Measurements from ENCODE around the gene GALNT9. TPM values are rescaled to one million over a fixed set of nuclear protein-coding genes. Genes with fewer than 3 reads are reported as not detected.

Gene GALNT9
- total RNA-seq, 2 experiments from 2014 or later: not detected

DNA sequence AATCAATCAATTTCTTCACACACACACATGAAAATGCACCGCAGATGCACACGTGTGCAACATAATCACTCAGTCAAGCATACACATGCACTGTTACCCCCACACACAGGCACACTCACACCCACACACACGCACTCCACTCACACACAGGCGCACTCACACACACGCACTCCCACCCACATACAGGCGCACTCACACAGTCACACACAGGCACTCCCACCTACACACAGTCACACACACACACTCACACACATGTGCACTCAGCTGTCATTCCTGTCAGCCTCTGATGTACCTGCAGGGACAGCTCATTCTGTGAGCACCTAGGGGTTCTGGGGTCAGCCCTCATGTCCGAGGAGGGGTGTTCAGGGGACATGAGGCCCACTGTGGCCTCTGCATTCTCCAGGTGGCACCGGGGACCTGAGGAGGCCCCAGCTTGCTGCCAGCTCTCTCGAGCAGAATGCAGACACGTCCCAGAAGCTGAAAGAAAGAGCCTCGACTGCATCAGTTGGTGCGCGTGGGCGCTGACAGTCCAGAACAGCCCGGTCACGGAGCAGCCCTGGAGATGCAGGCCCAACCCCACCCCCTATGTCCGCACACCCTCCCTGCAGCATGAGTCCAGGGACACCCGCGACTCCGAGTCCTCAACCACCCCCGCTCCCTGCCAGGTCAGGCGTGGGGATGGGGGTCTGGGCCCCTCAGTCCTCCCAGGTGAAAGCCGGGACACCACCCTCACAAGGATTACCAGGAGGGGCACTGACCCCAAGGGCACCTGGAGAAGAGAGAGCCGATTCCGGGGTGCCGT is 115.8 kb downstream of the GALNT9 start:
- DNase-seq (no peak), ATAC-seq (no peak)
- CTCF ChIA-PET: no interaction called here
- Mint-ChIP-seq H3K27ac (no peak overlapping the region), H3K36me3 (peaks cover 3% of the 10 kb centered on the region), H3K4me1 (peaks cover 3% of the 10 kb centered on the region), H3K27me3 (no peaks in the 10 kb centered on the region), H3K9me3 (ENCODE audit: low read depth) (peaks cover 3% of the 10 kb centered on the region), H3K4me3 (no peak overlapping the region)

DNA sequence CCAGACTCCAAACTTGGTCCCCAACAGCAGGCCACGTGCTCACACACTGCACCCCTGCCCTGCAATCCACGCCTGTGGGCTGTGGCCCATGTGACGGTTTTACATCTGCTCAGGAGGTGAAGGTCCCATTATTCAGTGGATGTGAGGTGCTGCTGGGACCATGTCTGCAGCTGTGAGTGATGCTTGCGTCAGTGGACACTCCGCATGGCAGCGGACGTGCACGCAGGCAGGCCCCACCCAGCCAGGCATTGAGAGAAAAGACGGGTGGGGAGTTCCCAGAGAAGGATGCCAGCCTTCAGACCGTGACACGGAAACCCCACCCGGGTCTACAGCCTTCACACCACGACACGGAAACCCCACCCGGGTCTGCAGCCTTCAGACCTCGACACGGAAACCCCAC is 117.6 kb downstream of the GALNT9 start:
- DNase-seq (no peak), ATAC-seq (no peak)
- Mint-ChIP-seq H3K36me3 (peaks cover 3% of the 10 kb centered on the region), H3K4me3 (no peak overlapping the region), H3K27me3 (peaks cover 3% of the 10 kb centered on the region), H3K27ac (no peak overlapping the region), H3K4me1 (peaks cover 3% of the 10 kb centered on the region), H3K9me3 (ENCODE audit: low read depth) (peaks cover 3% of the 10 kb centered on the region)
- CTCF ChIA-PET: no interaction called here

DNA sequence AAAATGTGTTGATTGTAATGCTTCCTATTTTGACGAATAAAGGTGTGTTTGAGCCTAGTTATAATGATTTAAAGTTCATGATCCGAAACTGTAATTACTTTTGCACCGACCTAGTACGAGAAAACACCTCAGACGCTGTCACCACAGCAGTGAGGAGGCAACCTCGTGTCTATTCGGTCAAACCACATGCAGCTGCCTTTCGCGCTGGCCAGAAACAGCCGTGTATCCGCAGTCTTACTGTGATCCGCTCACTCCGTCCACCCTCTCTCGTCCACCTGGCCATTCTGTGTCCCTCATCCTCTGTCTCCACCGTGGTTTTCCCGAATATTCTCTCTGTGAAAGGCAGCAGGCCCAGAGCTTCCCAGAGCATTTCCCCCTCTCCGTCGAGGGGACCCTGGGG is 118.1 kb downstream of the GALNT9 start:
- Mint-ChIP-seq H3K27me3 (peaks cover 5% of the 10 kb centered on the region), H3K9me3 (ENCODE audit: low read depth) (peaks cover 3% of the 10 kb centered on the region), H3K4me3 (no peak overlapping the region), H3K36me3 (peaks cover 3% of the 10 kb centered on the region), H3K27ac (no peak overlapping the region), H3K4me1 (peaks cover 3% of the 10 kb centered on the region)
- ATAC-seq (no peak), DNase-seq (no peak)
- CTCF ChIA-PET: interaction anchor here (2.1 kb wide), 1 partner anchor 58 kb away, joined by 8 read pairs; no protein-coding TSS in a partner anchor

DNA sequence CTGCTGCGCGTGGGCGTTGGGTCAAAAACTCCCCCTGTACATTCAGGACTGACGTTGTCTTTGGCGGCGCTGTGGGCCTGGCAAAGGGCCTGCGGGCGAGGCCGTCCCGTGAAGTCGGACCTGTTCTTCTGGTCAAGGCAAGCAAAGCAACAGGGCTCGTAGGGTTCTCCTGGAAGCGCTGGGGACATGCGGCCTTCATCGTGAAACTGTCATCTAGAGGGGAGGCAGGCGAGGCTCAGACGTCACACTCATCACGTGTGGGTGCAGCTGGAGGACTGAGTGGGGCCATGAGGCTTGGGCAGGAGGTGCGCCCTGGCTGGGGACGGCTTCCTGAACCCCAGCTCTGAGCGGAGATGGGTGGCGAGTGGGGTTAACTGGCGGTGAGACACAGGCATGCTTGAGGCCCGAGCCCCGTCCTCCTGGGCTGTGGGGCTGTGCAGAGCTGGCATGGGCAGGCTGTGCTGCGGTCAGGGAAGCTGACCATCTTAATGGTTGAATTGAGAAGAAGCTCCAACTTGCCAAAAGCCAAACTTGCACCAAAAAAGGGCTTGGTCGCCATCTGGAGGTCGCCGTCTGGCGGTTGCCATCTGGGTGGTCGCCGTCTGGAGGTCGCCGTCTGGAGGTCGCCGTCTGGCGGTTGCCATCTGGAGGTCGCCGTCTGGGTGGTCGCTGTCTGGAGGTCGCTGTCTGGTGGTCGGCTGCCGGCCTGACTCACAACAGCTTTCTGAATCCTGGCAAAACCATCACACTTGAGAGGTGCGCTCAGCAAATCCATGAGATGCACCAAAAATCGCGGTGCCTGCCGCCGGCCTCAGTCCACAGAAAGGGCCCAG is 119.0 kb downstream of the GALNT9 start:
- Mint-ChIP-seq H3K9me3 (ENCODE audit: low read depth) (peaks cover 3% of the 10 kb centered on the region), H3K27ac (no peak overlapping the region), H3K4me3 (no peak overlapping the region), H3K27me3 (peaks cover 14% of the 10 kb centered on the region), H3K36me3 (peaks cover 3% of the 10 kb centered on the region), H3K4me1 (peaks cover 3% of the 10 kb centered on the region)
- CTCF ChIA-PET: interaction anchor here (2.1 kb wide), 1 partner anchor 57 kb away, joined by 8 read pairs; no protein-coding TSS in a partner anchor
- DNase-seq (no peak), ATAC-seq (no peak)

DNA sequence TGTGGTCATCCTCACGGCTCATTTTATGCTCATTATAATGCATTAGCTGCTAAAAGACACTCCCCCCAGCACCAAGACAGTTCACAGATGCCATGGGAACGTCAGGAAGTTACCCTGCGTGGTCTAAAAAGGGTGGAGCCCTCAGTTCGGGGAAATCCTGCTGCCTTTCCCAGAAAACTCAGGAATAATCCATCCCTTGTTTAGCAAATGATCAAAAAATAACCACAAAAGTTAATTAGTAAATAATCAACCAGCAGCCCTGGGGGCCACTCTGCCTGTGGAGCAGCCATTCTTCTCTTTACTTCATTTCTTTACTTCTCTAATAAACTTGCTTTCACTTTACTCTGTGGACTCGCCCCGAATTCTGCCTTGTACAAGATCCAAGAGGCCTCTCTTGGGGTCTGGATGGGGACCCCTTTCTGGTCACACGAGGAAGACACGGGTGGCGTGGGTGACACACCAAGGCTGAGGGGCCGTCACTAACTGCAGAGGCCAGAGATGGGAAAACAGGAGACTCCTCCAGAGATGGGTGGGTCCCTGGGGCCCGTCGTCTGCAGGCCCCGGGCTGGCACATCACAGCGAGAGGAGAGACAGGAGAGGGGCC is 119.7 kb downstream of the GALNT9 start:
- Mint-ChIP-seq H3K27ac (no peak overlapping the region), H3K9me3 (ENCODE audit: low read depth) (peaks cover 3% of the 10 kb centered on the region), H3K4me1 (peaks cover 3% of the 10 kb centered on the region), H3K27me3 (peaks cover 21% of the 10 kb centered on the region), H3K36me3 (peaks cover 3% of the 10 kb centered on the region), H3K4me3 (no peak overlapping the region)
- no peak for DNase-seq
- CTCF ChIA-PET: interaction anchor here (2.1 kb wide), 1 partner anchor 56 kb away, joined by 8 read pairs; no protein-coding TSS in a partner anchor
- ATAC-seq: no peak

DNA sequence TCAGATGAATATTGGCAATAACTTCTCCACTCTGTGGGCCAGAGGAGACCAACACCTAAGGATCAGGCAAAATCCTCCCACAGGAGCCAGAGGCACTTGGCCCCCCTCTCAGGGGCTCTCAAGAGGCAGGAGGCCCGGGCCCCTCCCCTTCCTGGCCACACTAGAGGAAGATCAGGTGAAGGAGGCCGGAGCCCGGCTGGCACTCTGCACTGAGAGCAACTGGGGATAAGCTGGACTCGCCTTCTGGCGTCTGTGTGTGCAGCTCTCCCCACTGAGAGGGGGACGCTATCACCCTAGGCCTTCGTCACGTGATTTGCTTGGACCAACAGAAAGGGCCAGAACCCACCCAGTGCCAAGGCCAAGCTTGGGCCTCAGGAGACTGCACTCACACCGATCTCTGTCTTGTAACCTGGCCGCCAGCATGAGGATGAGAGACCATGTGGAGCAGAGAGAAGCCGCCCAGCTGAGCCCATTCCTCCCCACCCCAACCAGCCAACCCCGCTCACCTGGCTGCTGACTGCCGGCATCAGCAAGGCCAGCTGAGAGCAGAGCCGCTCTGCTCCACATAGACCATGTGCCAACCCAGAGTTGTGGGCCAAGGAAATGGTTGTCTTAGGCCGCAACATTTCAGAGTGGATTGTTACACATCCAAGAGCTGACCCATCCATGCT is 121.1 kb downstream of the GALNT9 start:
- H3K9me3 Mint-ChIP-seq (ENCODE audit: low read depth): peaks cover 1% of the 10 kb centered on the region
- no peak overlapping the region for H3K27ac Mint-ChIP-seq
- CTCF ChIA-PET: no interaction called here
- no peak for ATAC-seq
- H3K27me3 Mint-ChIP-seq: peaks cover 31% of the 10 kb centered on the region
- no peak overlapping the region for H3K4me3 Mint-ChIP-seq
- DNase-seq: no peak
- H3K36me3 Mint-ChIP-seq: peaks cover 2% of the 10 kb centered on the region
- peaks cover 2% of the 10 kb centered on the region for H3K4me1 Mint-ChIP-seq

DNA sequence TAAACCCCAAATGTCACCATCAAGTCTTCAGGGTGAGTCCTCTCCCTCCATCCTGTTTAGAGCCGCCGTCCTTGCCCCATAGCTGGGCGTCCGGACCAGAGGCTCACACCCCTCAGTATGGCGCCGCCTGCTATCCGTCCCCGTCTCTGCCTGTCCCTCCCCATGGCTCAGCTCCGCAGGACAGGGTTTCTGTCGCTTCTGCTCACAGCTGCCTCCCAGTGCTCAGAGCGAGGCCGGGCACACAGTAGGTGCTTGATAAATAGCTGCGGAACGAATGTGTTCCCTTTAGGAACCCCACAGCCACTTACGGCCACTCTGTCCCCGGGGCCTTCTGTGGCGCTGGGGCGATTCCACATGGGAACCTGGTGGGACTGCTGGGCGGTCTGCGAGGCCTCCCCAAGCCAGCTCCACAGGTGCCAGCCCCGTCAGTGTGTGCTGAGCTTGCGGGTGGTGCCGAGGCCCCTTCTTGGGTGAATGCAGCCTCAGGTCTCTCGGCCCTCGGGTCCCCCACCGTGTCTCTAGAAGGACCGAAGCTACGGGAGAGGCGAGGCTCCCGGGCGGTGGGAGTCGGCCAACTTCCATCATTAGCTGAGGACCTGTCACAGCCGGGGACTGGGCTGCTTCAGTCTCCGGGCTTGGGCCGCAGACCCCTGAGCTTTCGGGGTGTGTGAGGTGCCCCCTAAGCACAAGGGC is 122.2 kb downstream of the GALNT9 start:
- no peaks in the 10 kb centered on the region for H3K4me1 Mint-ChIP-seq
- ATAC-seq (no peak), DNase-seq (no peak)
- CTCF ChIA-PET: interaction anchor here (1.7 kb wide), 1 partner anchor 53 kb away, joined by 5 read pairs; no protein-coding TSS in a partner anchor
- H3K27me3 Mint-ChIP-seq: peaks cover 31% of the 10 kb centered on the region
- no peak overlapping the region for H3K4me3 Mint-ChIP-seq
- H3K36me3 Mint-ChIP-seq: no peaks in the 10 kb centered on the region
- no peaks in the 10 kb centered on the region for H3K9me3 Mint-ChIP-seq (ENCODE audit: low read depth)
- H3K27ac Mint-ChIP-seq: no peak overlapping the region

DNA sequence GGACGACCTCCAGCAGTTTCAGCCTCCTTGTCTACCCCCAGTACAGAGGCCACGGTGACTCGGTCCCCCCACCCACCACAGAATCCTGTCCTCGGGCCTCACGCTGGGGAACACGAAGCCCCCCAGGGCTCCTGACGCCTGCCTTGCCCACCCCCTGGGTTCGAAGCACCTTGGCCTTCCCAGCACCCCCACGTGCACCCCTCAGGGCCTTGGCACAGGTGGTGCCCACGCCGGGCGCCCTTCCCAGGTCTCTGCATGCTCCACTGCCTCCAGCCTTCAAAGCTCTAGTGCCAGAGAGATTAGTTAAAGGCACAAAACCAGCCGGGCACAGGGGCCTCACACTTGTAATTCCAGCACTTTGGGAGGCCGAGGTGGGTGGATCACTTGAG is 123.3 kb downstream of the GALNT9 start:
- Mint-ChIP-seq H3K9me3 (ENCODE audit: low read depth) (no peaks in the 10 kb centered on the region), H3K4me3 (no peak overlapping the region), H3K36me3 (no peaks in the 10 kb centered on the region), H3K27ac (no peak overlapping the region), H3K27me3 (peaks cover 31% of the 10 kb centered on the region), H3K4me1 (no peaks in the 10 kb centered on the region)
- CTCF ChIA-PET: interaction anchor here (1.7 kb wide), 1 partner anchor 52 kb away, joined by 5 read pairs; no protein-coding TSS in a partner anchor
- DNase-seq (no peak), ATAC-seq (no peak)

DNA sequence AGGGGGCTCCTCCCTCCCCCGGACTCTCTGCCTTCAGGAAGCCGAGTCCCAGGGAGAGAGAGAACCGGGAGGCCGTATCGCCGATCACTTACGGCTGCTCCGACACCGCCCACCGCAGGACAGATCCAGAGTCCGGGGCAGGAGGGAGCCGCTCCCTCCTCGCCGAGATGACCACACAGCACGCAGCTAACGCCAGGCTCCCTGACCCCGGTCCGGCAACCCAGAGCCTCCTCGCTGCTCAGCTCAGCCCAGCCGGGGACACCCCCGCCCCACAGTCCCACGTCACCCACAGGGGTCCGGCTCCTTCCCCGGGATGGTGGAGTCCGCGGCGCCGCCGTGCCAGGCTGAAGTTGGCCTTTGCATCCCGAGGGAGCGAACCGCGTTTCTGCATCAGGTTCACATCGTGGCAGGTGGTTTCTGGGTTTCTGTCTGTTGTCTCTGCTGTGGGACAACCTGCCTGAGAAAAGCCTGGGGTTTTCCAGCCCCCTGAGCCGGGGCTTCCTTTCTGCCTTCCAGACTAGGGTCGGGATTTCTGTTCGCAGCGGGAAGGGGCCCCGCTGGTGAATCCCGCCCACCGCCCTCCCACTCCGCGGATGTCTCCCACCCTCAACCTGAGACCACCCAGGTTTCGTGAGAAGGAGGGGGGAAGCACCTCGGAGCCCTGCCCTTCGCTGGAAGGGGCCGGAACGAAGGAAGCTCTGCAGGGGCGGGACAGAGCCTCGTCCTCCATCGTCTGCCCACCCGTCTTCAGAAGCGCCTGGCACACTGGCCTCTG is 123.9 kb downstream of the GALNT9 start:
- H3K36me3 Mint-ChIP-seq: no peaks in the 10 kb centered on the region
- no peak for DNase-seq
- H3K27me3 Mint-ChIP-seq: peaks cover 31% of the 10 kb centered on the region
- no peaks in the 10 kb centered on the region for H3K9me3 Mint-ChIP-seq (ENCODE audit: low read depth)
- no peak for ATAC-seq
- no peak overlapping the region for H3K4me3 Mint-ChIP-seq
- H3K27ac Mint-ChIP-seq: no peak overlapping the region
- no peaks in the 10 kb centered on the region for H3K4me1 Mint-ChIP-seq
- CTCF ChIA-PET: interaction anchor here (1.7 kb wide), 1 partner anchor 52 kb away, joined by 5 read pairs; no protein-coding TSS in a partner anchor

DNA sequence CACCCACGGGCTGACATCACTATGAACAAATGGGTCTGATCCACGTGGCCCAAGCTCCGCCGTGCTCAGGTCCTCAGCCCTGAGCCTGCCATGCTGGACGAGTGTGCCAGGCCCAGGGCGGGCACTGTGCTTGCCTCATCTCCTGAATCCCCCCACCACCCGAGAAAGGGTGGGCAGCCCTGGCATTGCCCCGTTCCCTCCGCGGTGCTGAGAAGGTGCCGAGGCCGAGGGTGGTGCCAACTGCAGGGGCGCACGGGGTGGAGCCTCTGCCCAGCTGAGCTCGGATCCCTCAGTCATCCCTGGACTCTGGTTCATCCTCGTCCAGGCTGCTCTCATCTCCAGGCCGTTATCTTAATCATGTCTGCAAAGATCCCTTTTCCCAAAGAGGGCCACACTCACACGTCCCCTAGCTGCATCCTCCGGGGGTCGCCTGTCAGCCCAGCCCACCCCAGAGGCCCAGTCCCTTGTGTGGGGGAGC is 124.6 kb downstream of the GALNT9 start:
- no peaks in the 10 kb centered on the region for H3K9me3 Mint-ChIP-seq (ENCODE audit: low read depth)
- ATAC-seq (no peak), DNase-seq (no peak)
- no peak overlapping the region for H3K27ac Mint-ChIP-seq
- no peak overlapping the region for H3K4me3 Mint-ChIP-seq
- H3K36me3 Mint-ChIP-seq: no peaks in the 10 kb centered on the region
- H3K27me3 Mint-ChIP-seq: peaks cover 31% of the 10 kb centered on the region
- CTCF ChIA-PET: no interaction called here
- no peaks in the 10 kb centered on the region for H3K4me1 Mint-ChIP-seq

DNA sequence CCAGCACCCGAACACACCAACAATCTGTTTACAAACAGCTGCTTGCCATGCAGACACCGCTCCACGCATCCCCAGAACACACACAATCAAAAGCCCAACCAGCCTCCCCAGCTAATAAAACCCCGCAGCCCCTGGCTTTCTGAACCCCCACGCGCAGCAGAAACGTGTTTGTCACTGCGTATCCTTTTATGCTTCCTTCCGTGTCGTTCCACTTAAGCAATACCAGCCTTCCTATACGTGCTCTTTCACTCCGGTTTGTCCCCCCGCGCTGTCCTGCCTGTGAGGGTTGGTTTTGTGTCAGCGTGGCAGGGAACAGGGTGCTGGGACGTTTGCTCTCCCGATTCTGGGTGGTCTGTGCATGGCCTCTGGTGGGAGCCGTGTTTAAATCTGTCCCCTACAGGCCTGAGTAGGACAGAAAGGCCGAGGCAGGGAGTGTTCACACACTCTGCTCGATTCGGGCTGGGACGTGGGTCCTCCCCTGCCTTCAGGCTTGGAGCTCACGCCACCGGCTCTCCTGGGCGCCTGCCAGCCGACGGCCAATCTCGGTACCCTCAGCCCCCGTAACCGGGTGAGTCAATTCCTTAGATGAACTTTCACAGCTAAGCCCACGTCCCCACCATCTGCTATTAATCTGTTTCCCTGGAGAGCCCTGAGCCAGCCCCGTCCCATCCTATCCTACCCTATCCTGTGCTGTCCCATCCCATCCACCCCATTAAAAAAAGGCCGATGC is 125.2 kb downstream of the GALNT9 start:
- no peaks in the 10 kb centered on the region for H3K4me1 Mint-ChIP-seq
- ATAC-seq: no peak
- no peaks in the 10 kb centered on the region for H3K36me3 Mint-ChIP-seq
- H3K9me3 Mint-ChIP-seq (ENCODE audit: low read depth): no peaks in the 10 kb centered on the region
- no peak overlapping the region for H3K27ac Mint-ChIP-seq
- H3K27me3 Mint-ChIP-seq: peaks cover 31% of the 10 kb centered on the region
- H3K4me3 Mint-ChIP-seq: no peak overlapping the region
- CTCF ChIA-PET: no interaction called here
- DNase-seq: no peak

Measured in activated CD8-positive, alpha-beta memory T cell treated with anti-CD3 and anti-CD28 coated beads, Interleukin-2, amount 10 ng/mL, durations not matched to agents 7 days and 5 days (primary cell).